Parathyroid adenoma (tissue), 2 donors: Measurements from ENCODE around the gene RPL10.

Experiments
- H2AFZ ChIP-seq: fragments of 300-600 bp; sonication (generic); one replicate; pipeline ENCODE4 v1.7.0; 2017; ENCODE audit warnings: antibody characterized with exemption, mild to moderate bottlenecking
- H3K27ac ChIP-seq: fragments of 300-600 bp; sonication (generic); one replicate; pipeline ENCODE4 v1.7.0; 2017
- H3K27me3 ChIP-seq: fragments of 300-600 bp; sonication (generic); one replicate; pipeline ENCODE4 v1.7.0; 2017; ENCODE audit warnings: low read length; ENCODE audit not compliant: control insufficient read depth, insufficient read depth
- H3K36me3 ChIP-seq: fragments of 300-600 bp; sonication (generic); one replicate; pipeline ENCODE4 v1.7.0; 2017; ENCODE audit warnings: low read length; ENCODE audit not compliant: control insufficient read depth, insufficient read depth
- H3K4me1 ChIP-seq: fragments of 300-600 bp; sonication (generic); one replicate; pipeline ENCODE4 v1.7.0; 2017; ENCODE audit warnings: control low read depth
- H3K4me2 ChIP-seq: fragments of 300-600 bp; sonication (generic); one replicate; pipeline ENCODE4 v1.7.0; 2017; ENCODE audit warnings: low read length
- H3K4me3 ChIP-seq: fragments of 300-600 bp; sonication (generic); one replicate; pipeline ENCODE4 v1.7.0; 2017; ENCODE audit warnings: low read depth, low read length
- H3K79me2 ChIP-seq: fragments of 300-600 bp; sonication (generic); one replicate; pipeline ENCODE4 v1.7.0; 2017; ENCODE audit warnings: control low read depth
- H3K9ac ChIP-seq: fragments of 300-600 bp; sonication (generic); one replicate; pipeline ENCODE4 v1.7.0; 2017; ENCODE audit warnings: mild to moderate bottlenecking
- H3K9me3 ChIP-seq: fragments of 300-600 bp; sonication (generic); one replicate; pipeline ENCODE4 v1.7.0; 2017; ENCODE audit warnings: low read length; ENCODE audit not compliant: control insufficient read depth
- CTCF ChIP-seq: fragments of 300-600 bp; sonication (generic); IDR thresholded peaks from one replicate; pipeline ENCODE4 v1.7.0; 2017; ENCODE audit warnings: antibody characterized with exemption, mild to moderate bottlenecking
- donor health status: primary hyperparathyroidism.

RPL10 gene

GRCh38 chrX:154365997-154366665 is 32.0 kb upstream of the RPL10 start:
- Histone ChIP-seq H3K9ac (no peak overlapping the region), H3K27ac (no peak overlapping the region), H3K9me3 (no peaks in the 10 kb centered on the region), H3K4me1 (no peaks in the 10 kb centered on the region), H3K79me2 (no peaks in the 10 kb centered on the region), H2AFZ (no peak overlapping the region), H3K4me3 (no peak overlapping the region), H3K36me3 (no peaks in the 10 kb centered on the region), H3K4me2 (no peak overlapping the region), H3K27me3 (no peaks in the 10 kb centered on the region)
- TF ChIP-seq CTCF: no peak

- no peak overlapping the region for H3K9ac ChIP-seq
Measured at GRCh38 chrX:154366666-154367055, 31.5 kb upstream of the RPL10 start.

GRCh38 chrX:154367474-154368308 is 30.5 kb upstream of the RPL10 start:
- no peak overlapping the region for H3K4me3 ChIP-seq

More at GRCh38 chrX:154366666-154367055, 31.5 kb upstream of the RPL10 start:
- H2AFZ ChIP-seq: no peak overlapping the region
- H3K4me3 ChIP-seq: no peak overlapping the region
- H3K27me3 ChIP-seq: no peaks in the 10 kb centered on the region
- no peaks in the 10 kb centered on the region for H3K36me3 ChIP-seq
- H3K79me2 ChIP-seq: no peaks in the 10 kb centered on the region
- TF ChIP-seq CTCF: no peak
- H3K4me2 ChIP-seq: no peak overlapping the region
- no peaks in the 10 kb centered on the region for H3K9me3 ChIP-seq
- H3K4me1 ChIP-seq: no peaks in the 10 kb centered on the region
- no peak overlapping the region for H3K27ac ChIP-seq

GRCh38 chrX:154368630-154369448 is 29.3 kb upstream of the RPL10 start:
- H3K79me2 ChIP-seq: no peaks in the 10 kb centered on the region
- H3K4me2 ChIP-seq: no peak overlapping the region
- H3K36me3 ChIP-seq: no peaks in the 10 kb centered on the region
- no peaks in the 10 kb centered on the region for H3K9me3 ChIP-seq
- no peaks in the 10 kb centered on the region for H3K4me1 ChIP-seq
- H3K27me3 ChIP-seq: no peaks in the 10 kb centered on the region
- H3K4me3 ChIP-seq: no peak overlapping the region
- no peak overlapping the region for H3K9ac ChIP-seq
- no peak for TF ChIP-seq CTCF
- H3K27ac ChIP-seq: peak overlapping the region; percentile 47
- H2AFZ ChIP-seq: no peak overlapping the region

More at GRCh38 chrX:154367474-154368308, 30.5 kb upstream of the RPL10 start:
- Histone ChIP-seq H3K9ac (no peak overlapping the region), H3K79me2 (no peaks in the 10 kb centered on the region), H3K27me3 (no peaks in the 10 kb centered on the region), H3K27ac (no peak overlapping the region), H3K36me3 (no peaks in the 10 kb centered on the region), H3K4me2 (no peak overlapping the region), H3K4me1 (no peaks in the 10 kb centered on the region), H3K9me3 (no peaks in the 10 kb centered on the region), H2AFZ (no peak overlapping the region)
- TF ChIP-seq CTCF: no peak
